A549 (cell line): ENCODE measurements around the gene RGS6.

ENCODE experiments used
- CBX8 ChIP-seq: fragments of 200-600 bp; sonication (generic); IDR thresholded peaks from 2 replicates; pipeline ENCODE4 v1.6.1; 2016
- CEBPB ChIP-seq, 2 experiments: fragments of >200 bp in 1 of 2; sonication (Bioruptor Twin) in 1 of 2; formaldehyde crosslinking in 1 of 2; IDR thresholded peaks; 2 replicates each; pipeline ENCODE4 v1.6.1; 2012 to 2016
- NR3C1 ChIP-seq: fragments of >200 bp; sonication (Bioruptor Twin); formaldehyde crosslinking; IDR thresholded peaks from 3 replicates; pipeline ENCODE4 v1.6.1; 2017
- POLR2A ChIP-seq: IDR thresholded peaks from 2 replicates; pipeline ENCODE4 v1.6.1; 2012; ENCODE audit warnings: mild to moderate bottlenecking, low read length
- RCOR1 ChIP-seq: fragments of 150-350 bp; IDR thresholded peaks from 2 replicates; pipeline ENCODE4 v1.6.1; 2014; ENCODE audit warnings: antibody characterized with exemption, low read length, low read depth
- RFX5 ChIP-seq: fragments of 450-650 bp; IDR thresholded peaks from 2 replicates; pipeline ENCODE4 v1.7.1; 2014; ENCODE audit warnings: antibody characterized with exemption, mild to moderate bottlenecking, moderate library complexity
- SREBF2 ChIP-seq: fragments of 450-650 bp; IDR thresholded peaks from 2 replicates; pipeline ENCODE4 v1.6.1; 2014; ENCODE audit warnings: mild to moderate bottlenecking, moderate library complexity
- TF ChIP-seq, protein P1 (sequence below): fragments of >200 bp; sonication (Bioruptor Twin); formaldehyde crosslinking; IDR thresholded peaks from 3 replicates; pipeline ENCODE4 v1.5.1; 2016
- TF ChIP-seq, protein P2 (sequence below): IDR thresholded peaks from 2 replicates; pipeline ENCODE4 v1.6.1; 2012

DNA sequence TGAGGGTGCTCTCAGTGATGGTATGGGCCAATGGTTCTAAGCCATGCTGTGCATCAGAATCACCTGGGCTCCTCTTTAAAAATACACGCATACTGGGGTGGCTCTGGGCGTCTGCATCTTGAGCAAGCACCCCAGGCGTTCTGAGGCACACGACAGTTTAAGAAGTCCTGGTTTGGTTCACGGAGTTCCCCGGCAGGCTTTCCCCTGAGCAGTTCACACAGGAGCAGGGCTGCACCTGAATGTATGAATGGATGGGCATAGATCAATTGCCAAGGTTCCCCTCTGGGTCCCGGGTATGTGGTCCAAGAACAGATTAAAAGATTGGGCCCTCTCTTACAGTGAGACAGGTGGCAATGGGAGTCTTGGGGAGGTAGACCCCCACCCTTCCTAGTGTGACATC lies 566.4 kb downstream of the RGS6 start:
- TF ChIP-seq CEBPB (IDR thresholded peaks at IDR 0.05) = no peak
- no peak for TF ChIP-seq NR3C1
- TF ChIP-seq, protein P1, sequence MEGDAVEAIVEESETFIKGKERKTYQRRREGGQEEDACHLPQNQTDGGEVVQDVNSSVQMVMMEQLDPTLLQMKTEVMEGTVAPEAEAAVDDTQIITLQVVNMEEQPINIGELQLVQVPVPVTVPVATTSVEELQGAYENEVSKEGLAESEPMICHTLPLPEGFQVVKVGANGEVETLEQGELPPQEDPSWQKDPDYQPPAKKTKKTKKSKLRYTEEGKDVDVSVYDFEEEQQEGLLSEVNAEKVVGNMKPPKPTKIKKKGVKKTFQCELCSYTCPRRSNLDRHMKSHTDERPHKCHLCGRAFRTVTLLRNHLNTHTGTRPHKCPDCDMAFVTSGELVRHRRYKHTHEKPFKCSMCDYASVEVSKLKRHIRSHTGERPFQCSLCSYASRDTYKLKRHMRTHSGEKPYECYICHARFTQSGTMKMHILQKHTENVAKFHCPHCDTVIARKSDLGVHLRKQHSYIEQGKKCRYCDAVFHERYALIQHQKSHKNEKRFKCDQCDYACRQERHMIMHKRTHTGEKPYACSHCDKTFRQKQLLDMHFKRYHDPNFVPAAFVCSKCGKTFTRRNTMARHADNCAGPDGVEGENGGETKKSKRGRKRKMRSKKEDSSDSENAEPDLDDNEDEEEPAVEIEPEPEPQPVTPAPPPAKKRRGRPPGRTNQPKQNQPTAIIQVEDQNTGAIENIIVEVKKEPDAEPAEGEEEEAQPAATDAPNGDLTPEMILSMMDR = no peak
- no peak for TF ChIP-seq RCOR1
- TF ChIP-seq SREBF2 = no peak
- TF ChIP-seq, protein P2, sequence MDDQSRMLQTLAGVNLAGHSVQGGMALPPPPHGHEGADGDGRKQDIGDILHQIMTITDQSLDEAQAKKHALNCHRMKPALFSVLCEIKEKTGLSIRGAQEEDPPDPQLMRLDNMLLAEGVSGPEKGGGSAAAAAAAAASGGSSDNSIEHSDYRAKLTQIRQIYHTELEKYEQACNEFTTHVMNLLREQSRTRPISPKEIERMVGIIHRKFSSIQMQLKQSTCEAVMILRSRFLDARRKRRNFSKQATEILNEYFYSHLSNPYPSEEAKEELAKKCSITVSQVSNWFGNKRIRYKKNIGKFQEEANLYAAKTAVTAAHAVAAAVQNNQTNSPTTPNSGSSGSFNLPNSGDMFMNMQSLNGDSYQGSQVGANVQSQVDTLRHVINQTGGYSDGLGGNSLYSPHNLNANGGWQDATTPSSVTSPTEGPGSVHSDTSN = no peak
- TF ChIP-seq CBX8 = no peak
- TF ChIP-seq POLR2A = no peak
- TF ChIP-seq RFX5 = no peak
